Measurements from ENCODE around the gene TCAF1.
A peak's percentile ranks its signal among the peaks of the same experiment; 100 is the strongest.

Gene TCAF1

DNA sequence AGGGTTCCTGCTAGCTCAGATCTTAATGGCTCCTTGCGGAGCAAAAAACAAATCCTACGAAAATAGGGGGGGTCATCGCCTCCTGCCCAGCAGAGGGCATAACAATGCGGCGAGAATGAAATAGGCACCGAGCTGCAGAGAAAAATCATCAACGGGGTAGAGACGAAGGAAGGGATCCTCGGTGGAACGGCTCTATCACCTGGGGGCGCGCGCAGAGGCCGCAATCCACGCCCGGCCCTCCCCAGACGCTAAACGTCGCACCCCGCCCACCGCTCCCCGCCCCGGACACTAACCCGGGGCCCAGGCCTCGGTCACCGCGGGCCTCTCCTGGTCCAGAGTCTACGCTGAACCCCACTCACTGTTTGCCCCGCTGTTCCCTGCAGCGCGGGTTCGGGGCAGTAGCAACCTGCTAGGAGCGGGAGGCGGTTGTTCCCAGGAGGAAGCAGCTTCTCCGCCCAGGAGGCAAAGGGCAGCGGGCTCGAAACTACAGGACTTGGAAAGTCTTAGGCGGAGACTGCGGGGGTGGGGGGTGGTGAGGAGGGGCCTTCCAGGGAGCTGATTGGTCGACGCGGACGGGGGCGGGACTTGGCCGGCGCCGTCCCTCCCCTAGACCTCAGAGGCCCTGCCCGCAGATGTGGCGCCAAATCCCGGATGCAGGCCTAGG is at the start of gene TCAF1:
TCAF1 (minus strand) TSS at position 509 of the 664 bp plus-strand sequence. CDS start 25,568 bp downstream, outside the sequence.
- DNase-seq (ENCODE audit: low read depth) = peak; percentile 76

- no peak for DNase-seq (ENCODE audit: low read depth)
These were observed 46.8 kb upstream of the TCAF1 start for GRCh38 chr7:143948733-143949132.

DNA sequence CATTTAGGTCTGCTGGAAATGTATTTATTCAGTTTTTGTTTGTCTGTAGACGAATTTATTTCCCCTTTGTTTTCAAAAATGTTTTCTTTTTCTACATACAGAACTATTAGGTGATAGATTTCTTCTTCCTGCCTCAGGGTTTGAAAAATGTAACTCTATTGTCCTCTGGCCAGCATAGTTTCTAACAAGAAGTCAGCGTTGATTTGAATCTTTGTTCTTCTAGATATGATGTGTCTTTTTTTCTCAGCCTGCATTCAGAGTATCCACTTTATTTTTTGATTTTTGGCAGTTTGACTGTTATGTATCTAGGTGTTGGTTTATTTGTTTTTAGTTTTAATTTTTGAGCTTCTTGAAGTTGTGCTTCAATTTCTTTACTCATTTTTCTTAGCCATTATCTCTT is 45.1 kb upstream of the TCAF1 start:
- DNase-seq (ENCODE audit: low read depth) = no peak

DNA sequence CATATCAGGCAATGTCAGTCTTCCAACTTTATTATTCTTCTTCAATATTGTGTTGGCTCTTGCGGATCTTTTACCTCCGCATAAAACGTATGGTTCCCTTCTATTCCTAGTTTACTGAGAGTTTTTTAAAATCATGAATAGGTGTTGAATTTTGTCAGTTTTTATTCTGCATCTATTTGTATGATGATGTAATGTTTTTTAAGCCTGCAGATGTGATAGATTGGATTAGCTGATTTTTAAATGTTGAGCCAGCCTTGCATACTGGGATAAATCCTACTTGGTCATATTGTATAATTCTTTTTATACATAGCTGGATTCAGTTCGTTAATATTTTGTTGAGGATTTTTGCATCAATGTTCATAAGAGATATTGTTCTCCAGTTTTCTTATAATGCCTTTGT is 43.4 kb upstream of the TCAF1 start:
- no peak for DNase-seq (ENCODE audit: low read depth)

GRCh38 chr7:143938379-143939243 is 36.6 kb upstream of the TCAF1 start:
- no peak for DNase-seq (ENCODE audit: low read depth)

- DNase-seq (ENCODE audit: low read depth) = no peak
These were observed 34.4 kb upstream of the TCAF1 start for GRCh38 chr7:143936087-143937009.

- DNase-seq (ENCODE audit: low read depth) = no peak
These were observed 32.8 kb upstream of the TCAF1 start, which contains the start of gene OR2F2 for GRCh38 chr7:143934526-143935325. Gene OR2F2, plus strand, starts transcription at chr7:143935233. Its CDS starts 0 bp downstream, at chr7:143935233.

DNA sequence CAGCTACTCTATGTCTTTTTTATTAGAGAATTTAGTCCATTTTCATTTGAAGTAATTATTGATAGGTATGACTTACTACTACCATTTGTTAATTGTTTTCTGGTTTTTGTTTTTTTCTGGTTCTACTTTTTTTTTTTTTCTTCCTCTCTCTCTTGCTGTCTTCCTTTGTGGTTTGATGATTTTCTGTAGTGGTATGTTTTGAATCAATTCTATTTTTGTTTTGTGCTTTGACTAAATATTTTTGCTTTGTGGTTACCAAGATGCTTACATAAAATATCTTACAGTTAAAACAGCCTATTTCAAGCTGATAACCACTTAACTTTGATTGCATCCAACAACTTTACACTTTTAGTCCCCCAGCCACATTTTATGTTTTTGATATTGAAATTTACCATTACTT is 29.8 kb upstream of the TCAF1 start:
- no peak for DNase-seq (ENCODE audit: low read depth)

DNA sequence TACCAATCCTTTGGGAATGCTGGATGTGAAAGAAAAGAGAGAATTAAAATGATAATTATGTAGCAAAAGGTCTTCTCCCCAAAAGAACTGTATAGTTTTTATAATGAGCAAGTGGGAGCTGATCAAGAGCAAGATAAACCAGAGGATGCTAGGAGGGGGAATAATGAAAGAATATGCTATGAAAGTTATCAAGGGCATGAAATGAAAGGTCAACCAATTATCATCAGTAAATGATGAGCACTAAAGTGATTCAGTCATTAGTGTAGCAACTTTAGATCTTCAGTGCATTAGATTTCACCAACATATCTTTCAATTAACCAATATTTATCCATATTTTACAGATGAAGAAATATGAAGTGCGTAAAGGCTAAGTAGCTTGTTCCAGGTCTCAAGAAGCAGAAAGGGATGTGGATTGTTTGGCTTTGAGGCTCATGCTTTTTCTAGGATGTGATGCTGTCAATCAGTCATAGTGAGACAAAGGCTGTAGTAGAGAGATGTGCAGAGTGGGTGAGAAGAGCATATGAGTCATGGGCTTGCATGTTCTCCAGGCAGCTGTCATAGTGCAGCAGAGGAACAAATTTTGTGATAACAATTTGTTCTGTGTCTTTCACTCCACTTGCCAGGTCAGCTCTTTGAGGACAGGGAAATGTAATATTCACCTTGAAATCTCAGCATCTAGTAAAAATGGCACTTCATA is 27.4 kb upstream of the TCAF1 start:
- DNase-seq (ENCODE audit: low read depth) = no peak

DNA sequence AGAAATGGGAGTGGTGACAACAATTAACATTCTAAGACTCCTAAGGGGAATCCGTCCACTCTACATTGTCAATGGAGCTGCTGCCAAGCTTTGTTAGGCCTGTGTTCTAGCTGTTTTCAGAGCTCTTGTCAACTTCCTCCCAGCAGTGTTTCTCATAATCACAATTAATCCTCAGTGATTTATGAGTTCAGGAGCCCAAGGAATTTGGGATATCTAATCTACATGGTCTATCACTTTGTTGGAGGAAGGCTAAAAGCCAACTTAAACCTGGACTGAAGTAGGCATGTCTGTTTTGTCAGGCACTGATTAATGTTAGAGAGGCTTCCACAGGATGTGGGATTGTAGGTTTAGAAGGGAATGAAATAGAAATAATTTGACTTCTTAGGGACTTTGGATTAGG is 22.9 kb upstream of the TCAF1 start:
- DNase-seq (ENCODE audit: low read depth) = no peak

- no peak for DNase-seq (ENCODE audit: low read depth)
These were observed 13.1 kb upstream of the TCAF1 start for GRCh38 chr7:143914938-143915652.

DNA sequence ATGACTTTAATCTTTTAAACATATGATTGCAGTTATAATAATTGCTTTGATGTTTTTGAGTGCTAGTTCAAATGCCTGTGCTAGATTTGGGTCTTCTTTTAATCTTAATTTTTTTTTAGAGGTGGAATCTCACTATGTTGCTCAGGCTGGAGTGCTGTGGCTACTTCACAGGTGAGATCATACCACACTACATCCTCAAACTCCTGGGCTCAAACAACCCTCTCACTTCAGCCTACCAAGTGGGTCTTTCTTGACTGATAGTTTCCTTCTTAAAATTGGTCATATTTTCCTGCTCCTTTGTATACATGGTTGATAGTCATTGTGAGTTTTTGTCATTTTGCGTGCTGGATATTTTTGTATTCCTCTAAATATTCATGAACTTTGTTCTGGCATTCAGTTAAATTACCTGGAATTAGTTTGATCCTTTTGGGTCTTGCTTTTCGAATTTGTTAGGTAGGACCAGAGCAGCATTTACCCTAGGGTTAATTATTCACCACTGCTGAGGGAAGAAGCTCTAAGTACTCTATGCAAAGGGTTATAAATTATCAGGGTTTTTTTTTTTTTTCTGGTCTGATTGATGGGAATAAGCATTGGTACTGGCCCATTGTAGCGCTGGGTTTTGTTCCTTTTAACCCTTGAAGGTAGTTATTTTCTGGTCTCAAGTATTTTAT is 12.1 kb upstream of the TCAF1 start:
- no peak for DNase-seq (ENCODE audit: low read depth)

- no peak for DNase-seq (ENCODE audit: low read depth)
These were observed 8.7 kb upstream of the TCAF1 start for GRCh38 chr7:143910473-143911248.

DNA sequence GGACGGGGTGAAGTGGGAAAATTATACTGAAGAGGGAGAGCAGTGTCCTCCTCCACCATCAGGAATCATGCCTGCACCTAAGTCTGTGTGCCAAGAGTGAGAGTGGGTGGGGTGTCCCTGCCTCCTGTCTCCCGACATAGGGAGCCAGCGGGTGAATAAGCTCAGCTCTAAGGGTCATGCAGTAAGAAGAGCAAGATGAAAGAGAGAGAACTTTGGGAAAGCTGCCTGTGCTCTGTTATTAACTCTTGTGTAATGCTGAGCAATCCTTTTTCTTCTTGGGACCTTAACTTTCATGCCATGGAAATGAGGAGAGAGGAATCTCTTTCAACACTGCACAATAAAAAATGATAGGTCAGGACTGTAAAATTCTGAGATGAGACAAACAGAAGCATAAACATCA is 7.9 kb upstream of the TCAF1 start:
- no peak for DNase-seq (ENCODE audit: low read depth)

DNA sequence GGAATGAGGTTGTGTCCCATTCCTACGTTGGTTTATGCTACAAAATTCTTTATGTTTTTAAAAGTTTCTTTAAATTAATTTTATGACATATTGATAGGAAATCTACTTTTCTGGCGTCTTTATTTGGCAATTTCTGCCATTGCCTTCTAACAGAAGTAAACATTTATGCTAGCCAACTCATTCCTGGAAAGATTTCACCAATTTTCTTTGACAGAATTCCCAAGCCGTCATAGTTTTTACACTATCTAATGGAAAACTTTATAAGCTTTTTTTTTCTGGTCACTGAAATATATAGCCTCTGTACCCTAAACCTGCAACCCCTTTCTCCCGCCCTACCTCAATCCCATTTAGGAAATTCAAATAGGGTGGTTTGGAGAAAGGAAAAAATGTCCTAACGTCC is 6.1 kb upstream of the TCAF1 start:
- DNase-seq (ENCODE audit: low read depth) = no peak

GRCh38 chr7:143906895-143907294 is 4.9 kb upstream of the TCAF1 start:
- no peak for DNase-seq (ENCODE audit: low read depth)

DNA sequence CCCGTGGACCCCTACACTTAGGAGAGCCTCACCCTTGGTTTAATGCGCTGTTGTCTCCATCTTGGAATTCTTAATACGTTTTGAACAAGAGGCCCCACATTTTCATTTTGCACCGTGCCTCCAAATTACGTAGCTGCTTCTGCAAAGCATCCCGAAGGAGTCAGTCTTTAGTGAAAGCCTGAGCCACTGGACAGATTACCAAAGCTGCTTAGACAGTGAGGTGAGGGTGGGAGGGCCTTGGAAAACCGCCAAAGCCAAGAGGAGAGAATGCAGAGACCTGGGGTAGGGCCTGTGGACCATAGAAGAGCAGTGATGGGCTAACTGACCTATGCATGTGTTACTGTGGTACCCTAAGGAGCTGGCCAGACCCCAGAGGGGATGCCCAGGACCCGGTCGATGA is 4.2 kb upstream of the TCAF1 start:
- DNase-seq (ENCODE audit: low read depth) = no peak

DNA sequence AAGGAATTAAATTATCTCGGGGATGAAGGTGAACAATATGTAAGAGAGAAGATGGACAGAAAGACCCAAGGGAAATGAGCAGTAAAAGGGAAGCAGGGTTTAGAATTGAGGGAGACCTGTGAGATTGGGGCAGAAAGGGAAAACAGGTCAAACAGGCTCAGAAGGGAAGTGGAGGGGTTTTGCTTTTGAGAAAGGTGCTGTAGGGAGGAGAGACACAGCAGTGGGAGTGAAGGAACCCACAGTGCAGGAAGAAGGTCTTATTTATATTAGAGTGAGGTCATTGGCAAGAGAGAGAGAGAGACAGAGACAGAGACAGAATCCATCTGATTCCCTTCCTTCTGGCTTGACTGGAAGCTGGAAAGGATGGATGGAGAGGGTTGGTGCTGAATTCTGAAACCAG is 3.5 kb upstream of the TCAF1 start:
- no peak for DNase-seq (ENCODE audit: low read depth)

Measured in CMK (cell line).